Forelimb muscle (tissue), 1 donor: Measurements from ENCODE around the gene MUSTN1. TPM values are rescaled to one million over a fixed set of nuclear protein-coding genes. Genes with fewer than 3 reads are reported as not detected.

Experiments used
- DNase-seq: peaks from one replicate; pipeline ENCODE4 v3.0.0-alpha.2; 2013; ENCODE audit warnings: low read depth
- polyA plus RNA-seq: library from polyadenylated mRNA; unstranded; fragments of 120-200 nt; gene quantifications from one replicate; pipeline ENCODE4 v1.2.1, GENCODE V29; 2013; ENCODE audit not compliant: insufficient read length

Gene MUSTN1
- polyA plus RNA-seq, result 169 TPM

DNA sequence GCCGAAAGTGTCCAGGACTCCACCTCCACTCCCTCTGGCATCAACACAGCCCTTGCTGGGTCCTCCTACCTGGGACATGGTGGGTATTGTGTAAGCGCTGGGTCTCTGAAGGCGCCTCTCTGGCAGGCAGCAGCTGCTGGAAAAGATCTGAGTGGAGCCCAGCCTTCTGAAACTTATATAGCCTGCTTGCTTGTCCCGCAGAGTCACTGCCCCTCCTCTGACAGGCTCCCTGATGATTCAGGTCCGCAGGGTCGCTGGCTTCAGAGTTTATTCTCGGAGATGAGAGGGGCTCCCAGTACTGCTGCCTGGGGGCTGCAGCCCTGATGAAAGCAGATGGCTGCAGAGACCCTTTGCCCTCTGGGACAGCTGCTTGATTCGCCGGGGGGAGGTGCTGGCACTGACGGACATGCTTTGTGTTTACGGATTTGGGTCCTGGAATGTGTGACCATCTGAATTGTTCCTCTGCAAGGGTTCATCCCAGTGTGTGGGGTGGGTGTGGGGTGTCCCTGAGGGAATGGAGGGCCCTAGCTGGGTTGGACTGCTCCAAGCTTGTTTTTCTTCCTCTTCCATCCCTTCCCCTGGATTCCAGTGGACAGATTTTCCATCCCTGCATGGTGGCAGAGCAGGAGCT is at the start of gene MUSTN1:
Gene MUSTN1 (minus strand): TSS at position 149 of the 631 bp plus-strand sequence. CDS start 71 bp downstream, at position 78.
- no peak for DNase-seq

DNA sequence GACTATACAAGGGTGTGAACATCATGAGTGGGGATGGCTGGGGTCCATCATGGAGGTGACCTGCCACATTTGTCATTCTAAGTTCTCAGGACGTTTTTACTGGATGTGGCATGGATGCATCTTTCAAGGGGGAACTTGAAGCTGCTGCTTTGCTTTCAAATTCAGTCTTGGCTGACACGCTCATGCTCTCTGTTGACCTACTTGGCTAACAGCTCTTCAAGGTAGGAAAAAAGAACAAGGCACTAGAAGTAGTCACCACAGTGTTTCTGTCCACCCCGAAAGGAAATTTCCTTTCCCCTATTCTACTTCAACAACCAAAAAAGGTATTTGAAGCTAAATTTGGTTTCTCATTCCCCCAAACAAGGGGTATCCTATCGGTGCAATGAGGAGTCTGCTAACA is 47.6 kb upstream of the MUSTN1 start:
- DNase-seq, result no peak

GRCh38 chr3:52881871-52882270 is 47.1 kb upstream of the MUSTN1 start:
- DNase-seq, result no peak

DNA sequence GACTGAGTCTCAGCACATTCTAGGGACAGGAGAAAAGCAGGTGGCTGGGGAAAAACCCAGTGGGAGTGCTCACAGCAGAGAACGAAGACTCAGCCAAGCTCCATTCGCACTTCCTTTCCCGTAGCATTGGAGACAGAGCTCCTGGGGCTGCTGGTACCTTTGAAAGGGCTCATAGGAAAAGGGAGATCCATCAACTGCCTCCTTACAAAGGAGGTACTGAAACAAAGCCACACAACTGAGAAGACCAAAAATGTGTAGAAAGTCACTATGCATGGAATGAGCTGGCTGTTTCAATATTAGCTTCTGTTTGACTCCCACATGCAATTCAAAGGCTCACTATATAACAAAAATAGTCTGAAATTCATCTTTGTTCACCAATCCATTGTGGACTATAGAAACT is 45.7 kb upstream of the MUSTN1 start:
- no peak for DNase-seq

- no peak for DNase-seq
These were observed 45.2 kb upstream of the MUSTN1 start for GRCh38 chr3:52880047-52880446.

- no peak for DNase-seq
These were observed 44.8 kb upstream of the MUSTN1 start for GRCh38 chr3:52879581-52879980.

DNA sequence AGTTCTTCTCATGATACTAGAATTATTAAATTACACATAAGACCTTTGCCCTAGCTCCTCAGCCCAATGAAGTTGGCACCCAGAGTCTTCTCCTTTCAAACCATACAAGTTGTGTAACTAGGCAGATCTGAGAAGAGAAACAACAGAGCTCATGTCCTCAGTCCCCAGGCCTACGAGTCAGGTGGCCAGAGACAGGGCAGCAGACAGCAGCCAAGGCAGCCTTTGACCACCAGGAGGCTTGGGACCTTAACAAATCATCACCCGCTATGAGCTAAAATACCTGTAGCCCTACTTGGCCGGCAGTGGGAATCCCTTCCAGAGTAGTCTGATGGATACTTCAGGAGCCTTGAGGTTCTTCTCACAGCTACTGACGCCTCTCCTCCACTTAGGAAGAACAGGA is 44.3 kb upstream of the MUSTN1 start:
- DNase-seq, result no peak

DNA sequence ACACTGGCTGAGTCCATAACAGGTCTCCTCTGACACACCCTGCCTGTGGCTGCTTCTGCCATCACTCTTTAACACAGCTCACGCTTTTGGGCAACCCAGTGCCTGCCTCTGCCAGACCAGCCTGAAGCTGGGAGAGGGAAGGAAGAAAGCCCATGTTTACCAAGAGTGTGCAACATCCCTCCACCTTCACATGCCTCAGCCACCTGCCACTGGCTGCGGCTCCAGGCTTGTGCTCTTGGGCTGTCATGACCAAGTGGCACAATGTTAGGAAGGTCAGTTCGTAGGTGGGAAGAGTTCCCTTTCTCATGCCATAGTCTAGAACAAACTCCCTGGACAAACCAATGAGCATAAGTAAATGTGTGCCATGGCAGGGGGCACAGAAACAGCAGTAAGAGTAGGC is 42.3 kb upstream of the MUSTN1 start:
- no peak for DNase-seq

GRCh38 chr3:52874864-52875587 is 40.2 kb upstream of the MUSTN1 start:
- DNase-seq, result no peak

DNA sequence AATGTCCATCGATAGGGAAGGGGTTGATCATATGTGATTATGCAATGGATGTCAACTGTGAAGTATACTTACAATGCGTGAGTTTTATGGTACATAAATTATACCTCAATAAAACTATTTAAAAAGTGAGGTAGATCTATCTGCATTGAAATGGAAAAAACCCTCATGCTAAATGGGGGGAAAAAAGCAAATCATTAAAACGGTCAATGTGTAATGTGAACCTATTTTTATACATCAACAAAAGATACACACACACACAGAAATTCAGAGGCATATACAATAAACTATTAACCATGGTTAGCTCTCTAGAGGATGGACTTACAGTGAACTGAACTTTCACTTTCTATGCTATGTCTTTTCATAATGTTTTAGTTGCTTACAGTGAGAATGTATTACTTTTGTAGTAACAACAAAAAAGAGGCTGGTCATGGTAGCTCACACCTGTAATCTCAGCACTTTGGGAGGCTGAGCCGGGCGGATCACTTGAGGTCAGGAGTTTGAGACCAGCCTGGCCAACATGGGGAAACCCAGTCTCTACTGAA is 39.4 kb upstream of the MUSTN1 start:
- DNase-seq, result no peak

DNA sequence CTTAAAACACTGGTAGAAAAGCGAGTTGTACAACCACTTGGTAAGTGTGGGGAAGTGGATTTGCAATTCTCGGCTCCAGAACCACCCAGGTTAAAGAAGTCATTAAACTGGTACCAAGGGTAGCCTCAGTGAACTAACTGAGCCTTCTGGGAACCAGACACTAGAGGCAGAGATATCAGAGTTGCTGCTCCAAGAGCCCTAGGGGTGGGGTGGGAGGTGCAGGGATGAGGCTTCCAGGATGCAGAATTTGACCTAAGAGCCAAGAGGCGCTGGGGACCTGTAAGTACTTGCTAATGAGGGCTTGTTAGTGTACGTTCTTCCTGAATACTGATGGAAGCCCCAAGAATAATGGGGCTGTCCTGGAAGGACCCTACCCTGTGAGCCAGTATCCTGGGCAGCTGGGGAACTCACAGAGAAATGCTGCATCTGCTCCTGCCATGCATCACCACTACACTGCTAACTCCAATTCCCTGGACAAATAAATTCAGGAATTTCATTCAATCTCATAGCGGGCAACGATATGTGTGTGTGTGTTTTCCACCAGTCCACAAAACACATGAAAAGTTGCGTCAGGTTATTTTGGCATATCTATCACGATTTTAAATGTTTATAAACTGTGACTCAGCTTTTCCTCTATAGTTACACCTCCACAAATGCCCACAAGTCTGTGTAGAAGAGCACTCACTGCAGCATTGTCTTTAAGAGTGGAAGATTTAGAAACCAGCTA is 38.8 kb upstream of the MUSTN1 start:
- DNase-seq, result no peak

GRCh38 chr3:52872245-52872644 is 37.4 kb upstream of the MUSTN1 start:
- DNase-seq, result no peak

GRCh38 chr3:52871761-52872160 is 36.9 kb upstream of the MUSTN1 start:
- no peak for DNase-seq

- DNase-seq, result no peak
These were observed 35.7 kb upstream of the MUSTN1 start for GRCh38 chr3:52870471-52870870.

GRCh38 chr3:52866427-52866826 is 31.6 kb upstream of the MUSTN1 start:
- DNase-seq, result no peak

DNA sequence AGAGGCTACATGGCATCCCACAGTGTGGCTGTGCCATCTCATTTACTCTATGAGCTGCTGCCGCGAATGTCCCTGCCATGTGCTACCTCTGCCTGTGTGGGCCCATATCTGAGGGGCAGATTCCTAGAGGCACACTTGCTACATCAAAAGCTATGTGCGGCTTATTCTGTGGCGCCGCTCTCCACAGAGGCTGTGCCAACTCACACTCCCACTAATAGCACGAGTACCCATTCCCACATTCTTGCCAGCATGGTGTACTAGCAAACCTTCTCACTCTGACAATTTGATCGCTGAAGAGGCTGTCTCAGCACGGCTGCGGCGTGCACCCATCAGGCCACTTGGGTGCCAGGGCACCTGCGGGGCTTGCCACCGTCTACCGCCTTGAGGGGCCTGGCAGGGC is 31.2 kb upstream of the MUSTN1 start:
- no peak for DNase-seq

DNA sequence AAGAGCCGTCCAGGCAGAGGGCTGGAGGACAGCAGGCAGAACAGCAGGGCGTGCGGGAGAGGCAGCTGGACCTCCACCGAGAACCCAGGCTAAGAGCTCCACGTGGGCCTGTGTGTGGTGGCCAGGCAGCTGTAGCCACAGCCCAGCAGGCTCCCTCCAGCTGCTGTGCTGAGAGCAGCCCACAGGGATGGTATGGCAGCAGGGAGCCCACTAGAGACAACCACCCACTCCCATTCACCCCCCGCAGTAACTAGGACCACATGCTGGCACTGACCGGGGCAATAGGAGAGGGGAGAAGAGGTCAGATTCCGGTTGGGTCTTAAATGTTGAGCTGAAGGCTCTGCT is 25.6 kb upstream of the MUSTN1 start:
- DNase-seq, result no peak

- DNase-seq, result no peak
These were observed 25.0 kb upstream of the MUSTN1 start for GRCh38 chr3:52859686-52860423.

DNA sequence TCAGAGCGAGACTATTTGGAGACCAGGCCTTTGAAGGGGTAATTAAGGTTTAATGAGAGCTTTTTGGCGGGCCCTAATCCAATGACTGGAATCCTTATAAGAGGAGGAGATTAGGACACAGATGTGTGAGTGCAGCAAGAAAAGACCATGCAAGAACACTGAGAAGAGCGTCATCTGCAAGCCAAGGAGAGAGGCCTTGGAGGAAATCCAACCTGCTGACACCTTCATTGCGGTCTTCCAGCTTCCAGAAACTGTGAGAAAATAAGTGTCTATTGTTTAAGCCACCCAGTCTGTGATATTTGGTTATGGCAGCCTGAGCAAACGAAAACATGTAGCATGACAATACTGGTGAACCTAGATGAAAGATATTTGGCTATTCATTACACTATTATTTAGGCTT is 23.0 kb upstream of the MUSTN1 start:
- DNase-seq, result no peak

DNA sequence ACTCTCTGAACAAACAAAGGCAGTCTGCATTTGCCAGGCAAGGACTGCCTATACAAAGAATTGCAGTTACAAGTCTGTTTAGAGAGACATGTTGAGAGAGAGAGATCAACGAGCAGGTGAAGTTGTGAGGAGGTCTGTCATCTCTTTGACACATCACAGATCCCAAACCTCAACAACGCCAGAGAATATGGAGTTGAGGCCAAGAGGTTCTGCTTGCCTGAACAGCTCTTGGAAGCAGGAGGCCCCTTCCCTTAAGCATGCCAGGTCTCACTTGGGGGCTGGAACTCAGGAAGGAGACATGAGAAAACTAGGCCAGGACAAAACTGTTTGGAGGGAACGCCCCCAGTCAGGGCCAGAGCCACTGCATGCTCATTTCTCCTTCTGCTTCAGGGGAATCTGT is 22.3 kb upstream of the MUSTN1 start:
- DNase-seq, result no peak

DNA sequence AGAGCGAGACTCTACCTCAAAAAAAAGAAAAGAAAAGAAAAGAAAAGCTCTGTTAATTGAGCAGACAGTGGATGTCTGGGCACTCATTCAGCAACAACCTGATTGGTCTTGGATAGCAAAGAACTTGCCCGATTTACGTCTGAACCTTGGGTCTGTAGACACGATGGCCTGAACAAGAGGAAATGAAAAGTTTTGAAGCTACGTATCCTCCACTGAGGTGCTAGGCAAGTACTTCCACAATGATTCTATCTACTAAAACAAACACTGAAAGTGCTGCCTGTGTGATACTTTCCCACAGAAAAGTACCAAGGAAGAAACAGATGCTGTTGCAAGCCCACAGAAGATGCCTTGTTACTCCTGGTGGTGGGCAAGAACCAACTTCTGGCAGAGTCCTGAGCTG is 21.8 kb upstream of the MUSTN1 start:
- DNase-seq, result no peak

DNA sequence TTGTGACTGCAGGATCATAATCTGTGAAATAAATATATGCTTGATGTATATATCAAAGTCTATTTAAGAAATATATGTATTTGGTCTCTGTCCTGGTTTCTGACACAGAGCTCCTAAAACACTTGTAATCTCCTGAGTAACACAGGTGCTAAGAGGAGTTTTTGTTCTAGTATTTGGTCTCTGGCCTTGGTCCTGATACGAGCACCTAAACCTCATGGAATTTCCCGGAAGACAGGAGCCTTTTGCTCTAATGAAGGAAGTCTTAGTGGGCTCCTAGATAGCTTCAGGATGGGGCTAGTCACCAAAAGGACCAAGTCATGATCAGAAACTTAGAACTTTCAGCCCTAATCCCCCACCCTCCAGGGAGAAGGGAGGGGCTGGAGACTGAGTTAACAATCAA is 19.2 kb upstream of the MUSTN1 start:
- no peak for DNase-seq
